ENCODE results near the gene TMEM170A.
"Not testable (repeated sequence)": the region's sequence is repeated elsewhere in the genome, so short reads cannot be mapped to it uniquely, and the experiment has no call there.

The TMEM170A gene

GRCh38 chr16:75464122-75464918 is at the start of gene TMEM170A:
TMEM170A (minus strand) TSS chr16:75464689; CDS start chr16:75464600, 89 bp downstream.
- DNase-seq = peak; percentile 89

- DNase-seq = no peak
Measured at GRCh38 chr16:75506574-75506973, 42.1 kb upstream of the TMEM170A start.

- no peak for DNase-seq
Measured at GRCh38 chr16:75506107-75506506, 41.6 kb upstream of the TMEM170A start.

- no peak for DNase-seq
Measured at GRCh38 chr16:75503801-75504200, 39.3 kb upstream of the TMEM170A start.

- no peak for DNase-seq
Measured at GRCh38 chr16:75502916-75503605, 38.6 kb upstream of the TMEM170A start.

- not testable (repeated sequence) for DNase-seq
Measured at GRCh38 chr16:75501820-75502219, 37.3 kb upstream of the TMEM170A start.

- DNase-seq = no peak
Measured at GRCh38 chr16:75501359-75501758, 36.9 kb upstream of the TMEM170A start.

GRCh38 chr16:75498605-75499322 is 34.3 kb upstream of the TMEM170A start:
- DNase-seq = peak; percentile 46

- no peak for DNase-seq
Measured at GRCh38 chr16:75497558-75497957, 33.1 kb upstream of the TMEM170A start.

- no peak for DNase-seq
Measured at GRCh38 chr16:75495076-75495674, 30.7 kb upstream of the TMEM170A start, which contains the start of gene CHST6. CHST6 (minus strand) TSS chr16:75495441; CDS start chr16:75479828, 15,613 bp downstream.

- no peak for DNase-seq
Measured at GRCh38 chr16:75494661-75495075, 30.2 kb upstream of the TMEM170A start.

- no peak for DNase-seq
Measured at GRCh38 chr16:75494184-75494583, 29.7 kb upstream of the TMEM170A start.

GRCh38 chr16:75491876-75492275 is 27.4 kb upstream of the TMEM170A start:
- peak; percentile 78 for DNase-seq

- DNase-seq = no peak
Measured at GRCh38 chr16:75488322-75488721, 23.8 kb upstream of the TMEM170A start.

GRCh38 chr16:75486676-75487313 is 22.3 kb upstream of the TMEM170A start:
- DNase-seq = no peak

- peak; percentile 76 for DNase-seq
Measured at GRCh38 chr16:75486014-75486675, 21.7 kb upstream of the TMEM170A start.

- no peak for DNase-seq
Measured at GRCh38 chr16:75485230-75486013, 20.9 kb upstream of the TMEM170A start.

- DNase-seq = no peak
Measured at GRCh38 chr16:75483222-75483621, 18.7 kb upstream of the TMEM170A start.

- peak; percentile 26 for DNase-seq
Measured at GRCh38 chr16:75482434-75483205, 18.1 kb upstream of the TMEM170A start.

GRCh38 chr16:75481475-75481874 is 17.0 kb upstream of the TMEM170A start:
- no peak for DNase-seq
